A549 (cell line): ENCODE results near the gene RAB12. TPM values are rescaled to one million over a fixed set of nuclear protein-coding genes. Genes with fewer than 3 reads are reported as not detected.

Experiments
- ATAC-seq, 2 experiments: fragments of 200-7000 bp in 1 of 2; fragments of >200 bp in 1 of 2; cut with Nextera tagmentation in 1 of 2; cut with Tn5 transposase in 1 of 2; 3 replicates each; pipeline versions ENCODE4 v1.8.0 to v1.9.1; 2018 to 2020; ENCODE audit warnings: mild to moderate bottlenecking in 1 of 2, moderate library complexity in 1 of 2
- CTCF ChIA-PET: fragments of 300-600 bp; sonication (Branson Sonifier 250); formaldehyde crosslinking; extraction: SDS; loops from one replicate; lab custom pipeline; 2021; ENCODE audit warnings: antibody characterized with exemption, inconsistent platforms; lab: Yijun Ruan, JAX
- POLR2A ChIA-PET: fragments of 350-600 bp; formaldehyde crosslinking; extraction: SDS; loops from one replicate; lab custom pipeline; 2021; ENCODE audit warnings: antibody characterized with exemption, inconsistent platforms; lab: Yijun Ruan, JAX
- DNase-seq, 2 experiments: peaks; one replicate each; pipeline versions ENCODE4 v3.0.0 to v3.0.0-alpha.2; 2011 to 2016; ENCODE audit warnings: low read depth in 1 of 2, low spot score in 1 of 2
- FAIRE-seq: peaks from 2 replicates; lab custom pipeline; 2011; peaks lifted over from hg19 to GRCh38; lab: Jason Lieb, UNC
- H3K27ac ChIP-seq, 2 experiments: fragments of >200 bp; sonication (Bioruptor Twin); formaldehyde crosslinking; 3 replicates each; pipeline ENCODE4 v1.5.1; 2016 to 2017
- H3K4me1 ChIP-seq: fragments of >200 bp; sonication (Bioruptor Twin); formaldehyde crosslinking; 3 replicates; pipeline ENCODE4 v1.6.1; 2016
- H3K4me2 ChIP-seq: fragments of >200 bp; sonication (Bioruptor Twin); formaldehyde crosslinking; 3 replicates; pipeline ENCODE4 v1.6.1; 2016
- H3K4me3 ChIP-seq: fragments of >200 bp; sonication (Bioruptor Twin); formaldehyde crosslinking; 3 replicates; pipeline ENCODE4 v1.5.1; 2016
- H3K9me3 ChIP-seq: fragments of >200 bp; sonication (Bioruptor Twin); formaldehyde crosslinking; 3 replicates; pipeline ENCODE4 v1.6.1; 2016
- CBX8 ChIP-seq: fragments of 200-600 bp; sonication (generic); IDR thresholded peaks from 2 replicates; pipeline ENCODE4 v1.6.1; 2016
- CHD2 ChIP-seq: fragments of 150-350 bp; IDR thresholded peaks from 2 replicates; pipeline ENCODE4 v1.6.1; 2014; ENCODE audit warnings: low read length; ENCODE audit not compliant: partially characterized antibody
- EHF ChIP-seq: fragments of 250-450 bp; sonication (Bioruptor Pico); IDR thresholded peaks from 2 replicates; pipeline ENCODE4 v1.5.0; 2020; ENCODE audit warnings: mild to moderate bottlenecking
- EHMT2 ChIP-seq: fragments of 200-600 bp; sonication (generic); IDR thresholded peaks from 2 replicates; pipeline ENCODE4 v1.6.1; 2016; ENCODE audit warnings: antibody characterized with exemption, low read depth, mild to moderate bottlenecking, moderate library complexity
- FOXS1 ChIP-seq: fragments of 250-450 bp; sonication (Bioruptor Pico); IDR thresholded peaks from 2 replicates; pipeline ENCODE4 v1.5.0; 2020; ENCODE audit warnings: mild to moderate bottlenecking, moderate library complexity
- HEYL ChIP-seq: fragments of 250-450 bp; sonication (Bioruptor Pico); IDR thresholded peaks from 2 replicates; pipeline ENCODE4 v1.8.0; 2021; ENCODE audit warnings: mild to moderate bottlenecking, moderate library complexity
- HMGXB4 ChIP-seq: fragments of 250-450 bp; sonication (Bioruptor Pico); IDR thresholded peaks from 2 replicates; pipeline ENCODE4 v1.5.0; 2021; ENCODE audit warnings: mild to moderate bottlenecking, moderate library complexity, borderline replicate concordance
- JUN ChIP-seq, 2 experiments: fragments of >200 bp; sonication (Bioruptor Twin); formaldehyde crosslinking; IDR thresholded peaks; 2 replicates in 1 of 2; 3 replicates in 1 of 2; pipeline ENCODE4 v1.6.1; 2016 to 2017
- JUNB ChIP-seq: fragments of >200 bp; sonication (Bioruptor Twin); formaldehyde crosslinking; IDR thresholded peaks from 2 replicates; pipeline ENCODE4 v1.6.1; 2016
- KDM5A ChIP-seq: fragments of 200-600 bp; sonication (generic); IDR thresholded peaks from 2 replicates; pipeline ENCODE4 v1.6.1; 2016; ENCODE audit warnings: antibody characterized with exemption, mild to moderate bottlenecking
- MAZ ChIP-seq: fragments of 150-350 bp; IDR thresholded peaks from 2 replicates; pipeline ENCODE4 v1.6.1; 2014; ENCODE audit warnings: antibody characterized with exemption, low read depth, low read length, borderline replicate concordance
- MYC ChIP-seq: IDR thresholded peaks from 2 replicates; pipeline ENCODE4 v1.6.1; 2012; ENCODE audit warnings: mild to moderate bottlenecking, inconsistent platforms, low read length, improper control_type of control experiment, borderline replicate concordance
- NFE2L2 ChIP-seq: fragments of 150-350 bp; conservative IDR thresholded peaks from 2 replicates; pipeline ENCODE4 v1.6.1; 2014; ENCODE audit warnings: low read length
- POLR2A ChIP-seq: IDR thresholded peaks from 2 replicates; pipeline ENCODE4 v1.6.1; 2012; ENCODE audit warnings: mild to moderate bottlenecking, low read length
- POLR2AphosphoS2 ChIP-seq: conservative IDR thresholded peaks from 2 replicates; pipeline ENCODE4 v1.6.1; 2012; ENCODE audit warnings: low read length, improper control_type of control experiment, inconsistent platforms
- RARB ChIP-seq: fragments of 250-450 bp; sonication (Bioruptor Pico); IDR thresholded peaks from 2 replicates; pipeline ENCODE4 v1.8.0; 2021; ENCODE audit warnings: mild to moderate bottlenecking, moderate library complexity
- REST ChIP-seq: fragments of 200-600 bp; sonication (generic); IDR thresholded peaks from 2 replicates; pipeline ENCODE4 v1.6.1; 2016; ENCODE audit warnings: antibody characterized with exemption, mild to moderate bottlenecking, moderate library complexity
- RFX5 ChIP-seq: fragments of 450-650 bp; IDR thresholded peaks from 2 replicates; pipeline ENCODE4 v1.7.1; 2014; ENCODE audit warnings: antibody characterized with exemption, mild to moderate bottlenecking, moderate library complexity
- TFCP2L1 ChIP-seq: fragments of 250-450 bp; sonication (Bioruptor Pico); IDR thresholded peaks from 2 replicates; pipeline ENCODE4 v1.5.0; 2021; ENCODE audit warnings: mild to moderate bottlenecking
- TP53 ChIP-seq: fragments of 250-450 bp; sonication (Bioruptor Pico); IDR thresholded peaks from 2 replicates; pipeline ENCODE4 v1.5.0; 2021; ENCODE audit warnings: mild to moderate bottlenecking, moderate library complexity
- ZC3H11A ChIP-seq: fragments of 450-650 bp; IDR thresholded peaks from 2 replicates; pipeline ENCODE4 v1.6.1; 2014; ENCODE audit warnings: antibody characterized with exemption, mild to moderate bottlenecking
- ZFP36 ChIP-seq: fragments of 450-650 bp; IDR thresholded peaks from 2 replicates; pipeline ENCODE4 v1.6.1; 2014; ENCODE audit warnings: borderline replicate concordance; ENCODE audit not compliant: partially characterized antibody
- ZNF302 ChIP-seq: fragments of 250-450 bp; sonication (Bioruptor Pico); IDR thresholded peaks from 2 replicates; pipeline ENCODE4 v1.9.0; 2021; ENCODE audit warnings: inconsistent platforms, mild to moderate bottlenecking, moderate library complexity
- WGBS: methylation state at CpG from one replicate; pipeline ENCODE4 v1.1.6; 2017; ENCODE audit errors: missing lambda C conversion rate; 5-methylcytosine and 5-hydroxymethylcytosine counted together
- polyA plus RNA-seq, 4 experiments: library from polyadenylated mRNA; depleted of rRNA in 3 of 4; stranded (reverse); fragments of >200 nt; fragmentation: RNase III in 1 of 4; extraction: RNeasy Plus Mini Kit Qiagen cat#74134 plus additional on column Dnase treatment in 1 of 4; gene quantifications; 2 replicates in 3 of 4; 3 replicates in 1 of 4; pipeline ENCODE4 v1.2.3, GENCODE V29; 2011 to 2017
- TF ChIP-seq, protein P1 (sequence below): fragments of >200 bp; sonication (Bioruptor Twin); formaldehyde crosslinking; IDR thresholded peaks from 3 replicates; pipeline ENCODE4 v1.6.1; 2016

RAB12 gene
- polyA plus RNA-seq, 2 of the 4 experiments (the other 2 are of a cell fraction): 23.4 to 31.3 TPM

- Histone ChIP-seq H3K4me2 (no peak overlapping the region), H3K9me3 (no peaks in the 10 kb centered on the region), H3K4me3 (no peak overlapping the region), H3K4me1 (no peaks in the 10 kb centered on the region), H3K27ac (no peak overlapping the region)
- no peak for TF ChIP-seq MAZ
- TF ChIP-seq POLR2AphosphoS2: no peak
- TF ChIP-seq REST: no peak
- no peak for TF ChIP-seq HMGXB4 (CRISPR knock-in tag)
- TF ChIP-seq TFCP2L1 (CRISPR knock-in tag): no peak
- no peak for TF ChIP-seq ZFP36
- no peak for TF ChIP-seq JUN (IDR thresholded peaks at IDR 0.05)
- TF ChIP-seq FOXS1: no peak
- TF ChIP-seq ZNF302: no peak
- WGBS: 94% methylated on average over 4 of the region's 4 CpGs
- ChIA-PET POLR2A (interaction anchor here (0.7 kb wide), 1 partner anchor 14 kb away, joined by 3 read pairs; no protein-coding TSS in a partner anchor), CTCF (interaction anchor here (1.2 to 1.9 kb wide), 2 partner anchors 8 to 16 kb away, joined by 3 to 6 read pairs; no protein-coding TSS in a partner anchor)
- FAIRE-seq (no peak), DNase-seq (no peak), ATAC-seq (no peak)
Observed at GRCh38 chr18:8681196-8681595, 72.0 kb downstream of the RAB12 start.

DNA sequence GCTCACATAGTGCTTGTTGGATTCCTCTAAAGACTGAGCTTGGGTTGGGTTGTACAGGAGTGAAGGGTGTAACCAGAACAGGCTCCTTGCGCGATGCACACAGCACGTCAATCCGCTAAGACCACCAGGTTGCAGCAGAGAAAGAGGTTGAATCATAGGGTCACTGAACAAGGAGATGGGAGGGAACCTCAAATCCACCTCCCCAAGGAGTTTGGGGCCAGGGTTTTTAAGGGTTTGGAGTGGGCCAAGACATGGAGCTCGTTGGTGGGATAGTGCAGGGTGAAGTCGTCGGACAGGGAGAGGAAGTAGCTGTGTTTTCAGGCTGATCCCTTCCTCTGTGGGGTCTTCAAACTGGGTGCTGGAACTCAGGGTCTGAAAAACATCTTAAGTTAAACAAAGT, 75.3 kb downstream of the RAB12 start:
- ChIA-PET POLR2A (no interaction called here), CTCF (interaction anchor here (2.3 to 3.2 kb wide), 2 partner anchors 12 to 30 kb away, joined by 10 to 12 read pairs; no protein-coding TSS in a partner anchor)
- Histone ChIP-seq H3K4me3 (no peak overlapping the region), H3K4me1 (no peaks in the 10 kb centered on the region), H3K9me3 (no peaks in the 10 kb centered on the region), H3K4me2 (no peak overlapping the region), H3K27ac (no peak overlapping the region)
- no peak for DNase-seq
- 83% methylated on average over 3 of the region's 7 CpGs for WGBS
- ATAC-seq: no peak
- FAIRE-seq: no peak
- no peak for TF ChIP-seq ZFP36
- no peak for TF ChIP-seq CHD2
- no peak for TF ChIP-seq TFCP2L1 (CRISPR knock-in tag)

DNA sequence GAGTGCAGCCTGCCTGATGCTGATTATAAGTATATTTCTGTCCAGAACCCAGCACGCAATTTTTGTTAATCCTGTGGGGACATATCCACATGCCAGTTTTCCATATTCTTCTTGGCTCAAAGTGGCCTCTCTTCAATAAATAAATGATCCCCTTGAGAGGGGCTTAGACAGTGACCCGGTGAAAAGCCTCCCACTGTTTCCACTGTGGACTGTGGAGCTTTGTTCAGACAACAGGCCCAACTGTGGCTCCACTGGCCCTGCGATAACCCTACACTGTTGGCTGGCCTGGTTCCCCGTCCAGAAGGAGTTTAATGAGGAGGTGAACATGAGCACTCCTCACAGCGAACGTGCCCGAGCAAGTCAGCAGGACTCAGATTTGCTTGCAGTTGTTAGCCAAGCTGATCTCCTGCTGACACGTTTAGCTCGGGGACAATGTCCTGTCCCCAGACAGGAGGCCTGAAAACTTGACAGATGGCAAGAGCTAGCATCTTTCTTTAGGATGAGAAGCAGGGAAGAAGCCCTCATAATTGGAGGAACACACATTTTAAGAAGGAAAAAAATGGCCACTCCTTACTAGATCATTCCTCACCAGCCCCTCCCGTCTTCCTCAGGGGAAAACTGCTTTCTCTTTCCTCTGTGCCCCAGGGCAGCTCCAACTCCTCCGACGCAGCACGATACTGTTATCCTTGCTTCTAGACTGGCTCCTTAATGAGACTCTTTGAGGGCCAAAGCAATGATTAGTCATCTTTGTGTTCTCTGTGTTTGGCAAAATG, 76.1 kb downstream of the RAB12 start:
- WGBS: 85% methylated on average over 8 of the region's 13 CpGs
- no peaks in the 10 kb centered on the region for H3K9me3 ChIP-seq
- no peak for ATAC-seq
- H3K27ac ChIP-seq: 0 out of 6 replicates have a peak overlapping the region, but pooled peaks of 1 of the 2 experiments have one; percentile 11
- DNase-seq: no peak
- ChIA-PET POLR2A (no interaction called here), CTCF (interaction anchor here (2.3 to 3.2 kb wide), 2 partner anchors 11 to 31 kb away, joined by 10 to 12 read pairs; no protein-coding TSS in a partner anchor)
- no peak overlapping the region for H3K4me2 ChIP-seq
- no peak for FAIRE-seq
- no peak overlapping the region for H3K4me3 ChIP-seq
- no peaks in the 10 kb centered on the region for H3K4me1 ChIP-seq
- no peak for TF ChIP-seq ZC3H11A
- no peak for TF ChIP-seq RFX5
- TF ChIP-seq EHMT2: no peak
- TF ChIP-seq MYC: no peak
- no peak for TF ChIP-seq KDM5A
- TF ChIP-seq EHF (CRISPR knock-in tag): no peak
- TF ChIP-seq, protein P1, sequence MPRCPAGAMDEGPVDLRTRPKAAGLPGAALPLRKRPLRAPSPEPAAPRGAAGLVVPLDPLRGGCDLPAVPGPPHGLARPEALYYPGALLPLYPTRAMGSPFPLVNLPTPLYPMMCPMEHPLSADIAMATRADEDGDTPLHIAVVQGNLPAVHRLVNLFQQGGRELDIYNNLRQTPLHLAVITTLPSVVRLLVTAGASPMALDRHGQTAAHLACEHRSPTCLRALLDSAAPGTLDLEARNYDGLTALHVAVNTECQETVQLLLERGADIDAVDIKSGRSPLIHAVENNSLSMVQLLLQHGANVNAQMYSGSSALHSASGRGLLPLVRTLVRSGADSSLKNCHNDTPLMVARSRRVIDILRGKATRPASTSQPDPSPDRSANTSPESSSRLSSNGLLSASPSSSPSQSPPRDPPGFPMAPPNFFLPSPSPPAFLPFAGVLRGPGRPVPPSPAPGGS: no peak
- TF ChIP-seq CBX8: no peak
- TF ChIP-seq TP53 (CRISPR knock-in tag): no peak
- TF ChIP-seq HEYL (CRISPR knock-in tag): no peak
- TF ChIP-seq NFE2L2: no peak
- no peak for TF ChIP-seq JUNB
- no peak for TF ChIP-seq RARB (CRISPR knock-in tag)
- no peak for TF ChIP-seq POLR2A
- no peak for TF ChIP-seq HMGXB4 (CRISPR knock-in tag)
